ENCODE data around the gene DENND1A.
"Not testable (repeated sequence)": the region's sequence is repeated elsewhere in the genome, so short reads cannot be mapped to it uniquely, and the experiment has no call there.

Gene DENND1A

DNA sequence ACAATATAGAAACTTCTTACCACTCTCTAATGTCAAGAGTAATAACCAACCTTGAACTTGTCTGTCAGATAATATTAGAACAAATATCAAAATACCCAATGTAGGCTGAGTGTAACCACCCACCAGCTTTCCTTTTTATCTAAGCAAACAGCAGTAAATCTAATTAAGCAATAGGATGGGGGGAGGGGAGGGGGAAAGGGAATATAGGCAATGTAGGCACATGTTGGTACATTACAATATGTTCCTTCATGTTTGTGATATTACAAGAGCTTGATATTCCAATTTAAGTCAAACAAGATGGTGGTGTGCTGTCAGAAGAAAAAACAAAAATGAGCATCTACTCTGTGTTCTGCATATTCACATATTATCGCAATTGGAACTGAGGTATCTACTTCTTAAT lies 158.2 kb downstream of the DENND1A start:
- no peak for DNase-seq (ENCODE audit: low read depth)

DNA sequence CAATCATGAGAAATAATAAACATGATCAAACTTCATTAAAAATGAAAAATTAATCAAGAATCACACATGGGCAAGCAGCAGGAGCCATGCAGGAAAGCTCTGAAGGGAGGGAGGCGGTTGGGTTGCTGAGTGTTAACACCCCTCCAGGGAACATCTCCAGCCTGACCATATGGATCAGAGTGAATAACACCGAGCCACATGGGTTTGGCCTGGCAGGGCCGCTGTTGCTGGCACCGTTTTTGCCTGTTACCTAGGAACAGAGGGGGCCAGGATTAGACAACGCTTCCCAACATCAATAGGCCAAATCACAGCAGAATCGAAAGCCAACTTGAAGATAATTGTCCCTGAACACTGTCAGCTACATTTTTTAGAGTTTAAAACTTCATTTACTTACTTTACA lies 160.2 kb downstream of the DENND1A start:
- no peak for DNase-seq (ENCODE audit: low read depth)

DNA sequence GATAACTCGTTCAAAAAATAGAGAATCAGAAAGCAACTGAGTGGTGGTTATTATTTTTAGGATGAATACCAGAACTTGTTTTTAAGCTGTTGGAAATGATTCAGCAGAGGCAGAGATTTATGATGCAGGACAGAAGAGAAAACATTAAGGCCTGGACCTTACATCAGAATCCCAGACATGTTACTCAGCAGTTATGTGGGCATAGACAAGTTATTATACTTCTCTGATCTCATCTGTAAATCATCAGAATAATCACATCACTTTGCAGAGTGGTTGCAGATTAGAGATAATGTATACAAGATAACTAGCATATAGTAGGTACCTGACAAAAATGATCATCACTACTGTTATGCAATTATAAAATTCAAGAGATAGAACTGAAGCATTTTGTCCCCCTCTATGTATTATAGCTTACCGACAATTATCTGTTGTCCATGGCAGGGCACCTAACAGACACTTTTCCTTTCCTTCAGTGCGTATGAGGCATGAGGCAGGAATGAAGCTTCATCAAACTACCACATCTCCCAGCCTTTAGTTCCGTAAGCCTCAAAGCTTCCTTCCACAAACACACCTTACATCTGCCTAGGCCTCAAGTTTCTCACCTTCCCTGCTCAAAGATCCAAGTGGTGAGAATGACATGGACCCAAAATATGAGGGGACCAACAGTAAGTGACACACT lies 165.9 kb downstream of the DENND1A start:
- peak; percentile 86 for DNase-seq (ENCODE audit: low read depth)

DNA sequence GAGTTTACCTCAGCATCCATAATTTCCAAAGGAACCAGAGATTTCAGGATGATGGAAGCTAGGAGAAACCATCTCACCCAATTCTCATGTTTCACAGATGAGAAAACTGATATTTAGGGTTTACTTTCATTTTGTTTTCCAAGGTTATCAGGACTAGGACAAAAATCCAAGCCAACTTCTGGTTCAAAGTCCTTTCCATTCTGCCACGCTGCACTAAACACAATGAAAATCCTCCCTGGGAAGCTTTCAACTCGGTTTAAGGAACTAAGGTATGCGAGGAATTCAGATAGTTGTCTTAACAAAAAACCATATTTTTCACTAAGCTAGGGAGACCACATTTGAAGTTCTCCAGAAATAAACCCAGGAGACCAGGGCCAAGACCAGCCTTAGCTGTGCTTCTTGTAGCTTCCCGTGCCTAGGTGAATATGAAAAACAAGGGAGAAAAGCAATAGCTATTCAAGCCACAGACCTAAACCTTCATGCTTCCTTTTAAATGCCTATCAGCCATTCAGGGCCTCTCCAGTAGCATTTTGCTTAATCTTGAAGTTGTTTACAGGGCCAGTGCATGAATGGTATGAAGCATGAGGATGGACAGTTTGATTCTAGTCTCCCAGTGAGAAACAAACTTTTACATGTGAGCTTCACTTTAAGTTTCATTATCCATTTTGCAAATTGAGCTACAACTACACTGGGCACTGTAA lies 167.9 kb downstream of the DENND1A start:
- peak; percentile 45 for DNase-seq (ENCODE audit: low read depth)

DNA sequence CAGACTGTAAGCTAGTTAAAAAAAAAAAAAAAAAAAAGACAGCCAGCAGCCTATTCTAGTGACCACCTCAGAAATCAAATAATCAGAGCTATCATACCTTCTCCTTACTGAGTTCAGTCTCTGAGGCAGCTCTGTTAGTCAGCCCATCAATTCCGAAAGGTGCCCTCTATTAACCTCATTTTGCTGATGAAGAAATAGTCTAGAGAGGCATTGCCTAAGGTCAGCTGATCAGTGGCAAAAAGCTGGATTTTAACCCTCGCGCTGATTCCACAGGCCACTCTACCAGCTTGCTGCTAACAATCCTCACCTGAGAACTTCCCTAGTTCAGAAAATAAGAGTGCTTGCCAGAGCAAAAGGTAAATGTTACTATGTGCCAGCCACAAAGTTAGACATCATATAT lies 172.0 kb downstream of the DENND1A start:
- DNase-seq (ENCODE audit: low read depth): no peak

DNA sequence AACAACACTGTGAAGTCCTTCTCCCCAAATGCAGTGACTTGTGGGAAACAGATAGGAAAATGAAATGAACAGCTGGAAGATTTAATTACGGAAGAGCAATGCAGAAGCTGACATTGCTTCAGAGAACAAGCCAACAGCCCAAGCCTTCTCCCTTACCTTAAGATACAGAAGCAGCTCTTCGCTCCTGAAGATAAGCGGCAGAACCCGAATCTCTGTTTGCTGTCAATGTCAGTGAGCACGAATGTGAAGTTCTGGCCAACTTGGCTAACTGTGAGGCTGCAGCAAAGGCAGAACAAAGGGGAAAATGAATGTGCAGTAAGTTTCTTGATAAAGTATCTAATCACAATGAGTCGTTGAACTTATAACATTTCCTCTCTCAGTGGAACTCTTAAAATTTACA lies 172.4 kb downstream of the DENND1A start:
- no peak for DNase-seq (ENCODE audit: low read depth)

DNA sequence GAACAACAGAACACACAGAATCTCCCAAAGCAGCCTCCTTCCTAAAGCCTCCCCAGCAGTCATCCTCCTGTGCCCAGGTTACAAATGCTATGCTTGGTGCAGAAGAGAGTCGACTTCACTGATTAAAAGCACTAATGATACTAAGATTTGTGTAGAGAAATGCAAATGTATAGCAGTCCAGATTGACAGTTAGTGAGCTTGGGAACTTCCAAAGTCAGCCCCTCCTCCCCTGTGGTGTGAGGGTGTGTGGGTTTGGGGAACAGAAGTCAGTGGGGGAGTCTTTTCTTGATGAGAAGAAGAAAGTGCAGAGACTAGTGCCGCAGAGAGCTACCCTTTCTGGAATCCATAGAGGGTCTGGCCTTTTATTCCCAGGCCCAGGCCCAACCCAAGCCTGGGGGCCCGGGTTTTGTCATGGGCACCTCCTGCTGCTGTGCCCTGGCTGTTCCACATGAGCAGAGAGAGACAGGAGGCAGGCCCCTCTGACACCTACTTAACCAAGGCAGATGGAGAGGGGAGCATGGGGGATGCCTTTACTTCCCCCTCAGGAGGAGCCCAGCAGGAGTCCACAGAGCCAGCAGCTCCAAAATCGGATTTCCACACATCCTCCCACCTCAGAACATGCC lies 173.3 kb downstream of the DENND1A start:
- no peak for DNase-seq (ENCODE audit: low read depth)

DNA sequence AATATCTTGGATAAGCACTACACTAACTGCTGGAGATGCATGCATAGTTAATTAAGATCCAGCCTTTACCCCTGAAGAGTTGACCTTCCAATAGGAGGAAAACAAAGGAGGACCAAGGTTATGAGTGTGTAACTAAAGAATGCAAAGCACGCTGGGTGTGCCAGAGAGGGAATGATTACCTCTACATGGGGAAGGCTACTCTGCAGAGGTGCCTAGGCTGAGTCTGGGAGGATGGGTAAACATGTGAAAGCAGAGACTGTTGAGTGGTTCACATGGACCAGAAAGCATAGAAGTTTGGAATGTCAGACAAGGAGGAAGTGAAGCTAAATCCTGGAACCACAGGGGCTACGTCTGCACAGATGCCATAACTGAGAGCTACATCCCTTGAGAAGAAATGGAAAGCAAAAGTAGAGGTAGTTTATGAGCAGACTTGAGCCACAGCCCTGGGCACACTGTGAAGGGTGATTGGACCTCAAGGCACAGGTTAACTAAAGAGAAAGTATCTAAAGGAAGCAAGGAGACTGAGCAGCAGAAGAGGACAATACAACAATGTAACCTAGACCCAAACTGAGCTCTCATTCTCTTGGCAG lies 176.2 kb downstream of the DENND1A start:
- DNase-seq (ENCODE audit: low read depth): no peak

DNA sequence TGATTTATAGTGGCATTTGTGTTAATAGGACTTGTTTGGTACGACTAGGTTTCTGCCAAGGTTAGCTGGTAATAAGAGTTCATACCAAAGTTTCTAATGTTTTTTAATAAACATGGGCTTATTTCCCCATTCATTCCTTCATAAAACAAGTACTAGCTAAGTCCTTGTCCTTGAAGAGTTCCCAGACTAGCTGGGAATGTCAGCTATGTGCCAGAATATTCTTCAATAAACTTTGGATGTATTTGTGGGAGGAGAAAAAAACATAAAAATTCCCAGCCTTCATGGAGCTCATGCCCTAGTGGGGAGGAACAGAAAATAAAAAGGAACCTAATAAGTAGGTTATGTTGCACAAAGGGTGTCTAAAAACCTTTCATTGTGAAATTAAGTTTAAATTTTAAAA lies 176.9 kb downstream of the DENND1A start:
- DNase-seq (ENCODE audit: low read depth): no peak

DNA sequence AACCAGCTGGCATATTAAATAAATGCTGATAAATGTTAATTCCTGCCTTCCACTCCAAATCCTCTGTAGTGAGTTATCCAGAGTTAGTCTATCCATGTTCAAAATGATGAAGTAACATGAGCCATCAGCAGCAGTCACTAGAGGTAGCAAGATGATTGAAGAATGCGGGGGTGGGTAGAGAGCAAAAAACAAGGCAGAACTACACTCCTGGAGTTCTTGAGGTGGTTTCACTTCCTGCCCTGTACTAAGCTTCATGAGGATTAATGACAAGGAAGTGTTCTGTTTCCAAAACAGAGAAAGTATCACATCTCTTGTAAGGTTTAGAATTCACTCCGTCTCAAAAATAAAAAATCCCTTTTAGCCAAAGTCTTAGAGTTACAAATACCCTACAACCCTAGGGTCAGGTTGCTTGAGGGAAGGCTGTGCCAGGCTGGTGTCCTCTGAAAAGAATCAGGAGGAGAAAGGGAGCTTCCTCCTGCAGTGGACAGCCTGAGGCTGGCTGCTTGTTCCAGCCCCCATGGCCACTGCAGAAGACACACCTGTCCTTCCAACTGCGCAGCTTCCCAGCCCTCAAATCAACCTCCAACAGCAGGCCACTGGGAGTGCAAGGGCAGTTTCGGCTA lies 180.2 kb downstream of the DENND1A start:
- peak; percentile 47 for DNase-seq (ENCODE audit: low read depth)

DNA sequence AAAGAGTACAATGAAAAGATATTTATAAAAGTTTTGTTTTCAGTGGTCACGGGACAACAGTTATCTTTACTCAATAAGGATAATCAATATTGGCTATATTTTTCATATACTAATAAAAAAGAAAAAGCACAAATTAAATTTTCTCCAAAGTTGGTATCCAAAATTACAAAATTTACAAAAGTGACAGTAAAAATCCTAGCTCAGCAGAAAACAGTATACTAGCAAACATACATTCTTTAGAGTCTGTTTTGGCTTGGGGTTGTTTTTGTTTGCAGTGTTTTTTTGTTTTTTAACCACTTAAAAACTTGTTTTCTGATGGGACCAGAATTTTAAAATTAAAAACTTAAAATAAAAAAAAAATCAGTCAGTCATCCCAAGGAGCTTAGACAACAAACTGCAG lies 183.2 kb downstream of the DENND1A start:
- no peak for DNase-seq (ENCODE audit: low read depth)

DNA sequence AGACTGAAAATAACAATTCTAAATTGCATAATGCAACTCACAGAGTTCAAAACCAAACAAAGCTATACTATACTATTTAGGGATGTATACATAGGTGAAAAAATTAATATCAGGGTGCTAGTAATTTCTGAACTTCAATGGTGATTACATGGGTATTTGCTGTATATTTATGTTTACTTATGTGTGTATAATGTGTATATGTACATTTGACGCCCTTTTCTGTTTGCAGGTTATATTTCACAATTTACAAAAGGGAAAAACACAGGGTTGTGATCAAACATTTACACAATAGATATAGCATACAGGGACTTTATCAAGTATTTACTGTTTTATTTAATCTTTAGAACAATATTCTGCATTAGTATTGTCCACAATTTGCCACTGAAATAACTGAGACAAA lies 184.0 kb downstream of the DENND1A start:
- no peak for DNase-seq (ENCODE audit: low read depth)

DNA sequence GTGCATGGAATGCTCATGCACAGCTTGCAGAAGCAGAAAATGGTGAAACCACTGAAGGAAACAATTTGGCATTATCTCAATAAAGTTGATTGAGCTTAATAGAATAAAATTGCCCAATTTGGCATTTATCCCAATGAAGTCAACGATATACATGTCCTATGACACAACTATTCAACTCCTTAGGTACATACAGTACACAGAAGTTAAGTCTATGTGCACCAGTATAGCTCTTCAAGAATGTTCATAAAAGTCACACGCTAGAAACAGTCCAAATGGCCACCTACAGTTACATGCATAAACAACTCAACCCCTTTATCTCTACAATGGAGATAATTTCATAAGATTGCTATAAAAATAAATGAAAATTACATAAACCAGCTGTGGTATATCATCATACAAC lies 184.5 kb downstream of the DENND1A start:
- no peak for DNase-seq (ENCODE audit: low read depth)

DNA sequence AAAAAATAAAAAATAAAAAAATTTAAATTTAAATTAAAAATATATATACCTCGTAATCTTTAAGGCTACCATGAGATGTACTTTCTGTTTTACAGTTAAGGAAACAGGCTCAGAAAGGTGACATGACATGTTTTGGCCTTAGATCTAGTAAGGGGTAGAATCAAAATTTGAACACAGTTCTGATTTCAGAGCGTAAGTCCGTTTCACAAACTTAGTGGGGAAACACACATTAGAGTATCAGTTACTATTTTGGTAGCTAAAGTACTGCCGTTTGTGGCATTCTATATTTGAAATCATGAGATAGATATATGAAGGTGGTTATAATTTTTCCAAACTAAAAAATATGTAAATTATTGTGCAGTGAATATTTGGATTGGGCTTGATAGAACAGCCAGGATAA lies 186.2 kb downstream of the DENND1A start:
- DNase-seq (ENCODE audit: low read depth): no peak

DNA sequence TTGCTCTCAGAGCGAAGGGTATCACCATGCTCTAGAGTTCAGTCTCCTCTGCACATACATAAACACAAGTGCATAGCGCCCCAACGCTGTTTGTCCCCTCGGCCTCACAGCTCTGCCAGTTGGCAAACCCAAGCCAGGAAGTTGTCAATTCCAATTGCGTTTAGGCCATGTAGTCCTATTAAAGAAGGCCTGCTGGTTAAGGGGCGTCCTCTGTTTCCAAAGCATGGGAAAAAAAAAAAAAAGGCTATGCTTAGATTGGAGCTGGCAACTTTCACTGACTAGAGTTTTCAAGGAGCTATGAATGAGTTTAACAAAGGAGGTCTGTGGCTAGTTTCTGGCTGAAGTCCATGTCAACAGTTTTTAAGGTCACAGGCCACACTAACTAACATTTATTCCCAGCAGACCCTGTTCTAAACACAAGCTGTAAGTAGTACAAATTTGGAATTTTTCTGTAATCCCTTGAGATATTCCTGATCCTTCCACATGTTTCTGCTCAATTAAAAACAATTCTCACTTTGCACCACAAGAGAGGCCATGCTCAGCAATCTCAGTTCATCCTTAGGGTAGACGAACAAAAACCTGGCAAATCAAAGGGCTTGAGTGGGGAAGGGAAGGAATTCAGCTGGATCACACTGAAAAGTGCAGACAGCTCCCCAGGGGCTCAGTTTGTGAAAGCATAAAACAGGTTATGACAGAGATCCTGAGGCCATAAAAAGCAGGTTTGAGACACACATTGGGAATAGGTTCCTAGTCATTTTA lies 187.7 kb downstream of the DENND1A start:
- DNase-seq (ENCODE audit: low read depth): peak; percentile 38

DNA sequence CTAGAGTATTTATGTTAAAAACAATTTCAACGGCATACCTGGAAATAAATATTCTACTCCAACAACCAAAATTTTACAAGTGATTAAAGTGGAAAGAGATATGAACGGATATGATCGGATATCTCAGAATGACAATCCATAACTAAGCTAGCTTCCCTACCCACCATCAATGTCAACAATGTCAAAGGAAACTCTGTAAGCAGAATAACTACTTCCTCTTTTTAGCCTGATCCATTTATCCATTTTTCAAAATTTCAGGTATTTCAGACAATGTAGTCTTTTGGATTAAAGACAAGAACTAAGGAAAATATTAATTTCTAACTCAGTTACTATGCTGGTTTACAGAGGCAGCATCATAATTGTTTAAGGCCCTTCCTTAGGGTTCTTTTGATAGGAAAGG lies 188.7 kb downstream of the DENND1A start:
- no peak for DNase-seq (ENCODE audit: low read depth)

DNA sequence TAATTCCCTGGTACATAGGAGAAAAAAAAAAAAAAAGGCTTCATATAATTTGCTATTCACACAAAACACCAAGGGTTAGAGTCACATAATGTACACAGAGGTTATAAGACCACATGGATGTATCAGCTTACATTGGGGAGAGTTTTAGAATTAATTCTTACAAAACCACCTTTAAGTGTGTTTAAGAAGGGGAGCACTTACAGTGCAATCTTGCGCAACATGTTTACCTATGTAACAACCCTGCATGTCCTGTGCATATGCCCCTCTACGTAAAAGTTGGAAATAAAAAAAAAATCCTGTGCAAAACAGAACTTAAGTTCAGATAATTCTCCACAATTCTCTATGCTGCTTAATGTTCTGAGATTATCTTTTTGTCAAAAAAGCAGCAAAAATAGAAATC lies 190.0 kb downstream of the DENND1A start:
- no peak for DNase-seq (ENCODE audit: low read depth)

DNA sequence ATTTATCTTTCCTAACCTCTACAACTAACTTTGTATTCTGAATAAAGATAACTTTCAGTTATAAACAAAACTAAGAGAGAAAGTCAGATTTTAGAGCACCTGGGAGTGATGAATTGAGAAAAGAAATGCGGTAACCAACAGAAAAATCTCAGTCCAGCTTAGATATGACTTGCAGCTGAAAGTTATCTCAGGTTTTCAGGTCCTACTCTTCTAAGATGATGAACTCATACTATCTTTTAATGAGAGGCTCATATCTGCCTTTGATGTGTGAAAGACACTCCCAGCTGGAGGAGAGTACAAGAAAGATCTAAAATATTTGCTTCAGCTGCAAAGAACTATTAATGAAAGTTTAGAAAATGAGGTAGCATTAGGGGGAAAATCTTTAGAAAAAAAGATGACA lies 190.5 kb downstream of the DENND1A start:
- DNase-seq (ENCODE audit: low read depth): no peak

DNA sequence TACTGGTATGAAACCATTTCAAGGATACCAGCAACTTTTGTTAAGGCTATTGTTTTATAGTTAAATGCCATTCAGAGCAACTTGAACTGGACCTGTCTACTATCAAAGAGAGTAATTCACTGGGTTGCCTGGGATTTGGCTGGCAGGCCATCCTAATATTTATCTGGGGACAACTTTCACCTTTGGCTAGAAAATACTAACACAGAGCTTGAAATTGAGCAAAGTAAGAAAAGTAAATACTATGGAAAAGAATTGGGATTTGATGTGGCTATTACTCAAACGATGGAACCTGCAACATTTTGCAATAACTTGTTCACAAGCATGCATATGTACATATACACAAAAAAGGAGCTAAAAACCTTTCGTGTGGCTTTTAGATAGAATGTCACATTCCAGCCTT lies 191.3 kb downstream of the DENND1A start:
- DNase-seq (ENCODE audit: low read depth): no peak

DNA sequence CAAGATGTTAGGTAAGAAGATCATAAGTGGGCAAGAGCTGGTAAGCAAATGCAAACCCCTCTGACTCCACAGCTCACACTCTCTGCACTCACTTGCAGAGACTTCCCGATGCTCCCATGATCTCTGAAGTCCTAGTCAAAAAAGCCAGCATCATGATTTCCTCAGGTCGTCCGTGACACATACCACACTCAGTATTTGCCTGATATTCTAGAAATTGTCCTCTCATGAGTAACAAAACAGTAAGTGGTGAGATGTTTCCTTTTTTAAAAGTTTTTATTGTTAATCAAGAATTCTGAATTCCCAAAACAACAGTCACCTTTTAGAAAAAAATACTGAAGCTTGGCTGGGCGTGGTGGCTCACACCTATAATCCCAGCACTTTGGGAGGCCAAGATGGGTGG lies 194.6 kb downstream of the DENND1A start:
- no peak for DNase-seq (ENCODE audit: low read depth)

DNA sequence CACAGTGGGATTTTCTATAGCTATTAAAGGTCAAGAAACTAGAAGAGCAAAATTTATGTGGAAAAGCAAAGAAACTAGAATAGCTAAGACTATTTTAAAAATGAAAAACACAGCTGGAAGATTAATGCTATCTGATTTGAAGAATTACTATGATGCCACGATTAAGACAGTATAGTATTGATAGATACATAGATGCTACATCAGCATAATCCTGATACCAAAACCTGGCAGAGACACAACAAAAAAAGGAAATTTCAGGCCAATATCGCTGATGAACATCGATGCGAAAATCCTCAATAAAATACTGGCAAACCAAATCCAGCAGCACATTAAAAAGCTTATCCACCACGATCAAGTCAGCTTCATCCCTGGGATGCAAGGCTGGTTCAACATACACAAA lies 201.4 kb downstream of the DENND1A start:
- DNase-seq (ENCODE audit: low read depth): not testable (repeated sequence)

DNA sequence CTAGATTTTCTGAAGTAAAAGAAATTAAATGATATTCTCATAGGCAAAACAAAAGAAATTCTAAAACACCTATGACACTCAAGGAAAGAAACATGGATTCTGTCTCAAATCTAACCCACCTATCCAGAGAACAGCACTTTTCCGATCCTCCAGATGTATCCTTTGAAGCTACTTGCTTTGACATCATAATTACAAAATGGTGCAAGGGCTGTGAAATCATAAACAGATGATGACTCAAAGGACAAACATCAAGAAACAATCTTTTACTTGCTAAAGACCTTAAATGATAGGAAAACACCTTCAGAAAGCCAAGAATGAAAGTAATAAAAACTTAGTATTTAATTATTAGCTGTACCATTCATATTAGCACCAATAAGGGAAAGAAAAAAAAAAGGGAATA lies 202.6 kb downstream of the DENND1A start:
- peak; percentile 26 for DNase-seq (ENCODE audit: low read depth)

All from iris pigment epithelial cell (primary cell).